Thyroid gland (tissue), 4 donors: ENCODE measurements around the gene FSTL3. TPM values are rescaled to one million over a fixed set of nuclear protein-coding genes. Genes with fewer than 3 reads are reported as not detected.

Experiments
- DNase-seq, 2 donors: peaks; one replicate each; pipeline ENCODE4 v3.0.0-alpha.2; 2019
- H3K27ac ChIP-seq, 3 donors: fragments of 200-600 bp; sonication (generic); 1 replicate in 2 of 3; 2 replicates in 1 of 3; pipeline ENCODE4 v1.5.1; 2016 to 2019; ENCODE audit warnings: mild to moderate bottlenecking in 1 of 3, moderate library complexity in 1 of 3
- H3K27me3 ChIP-seq: fragments of 200-600 bp; sonication (generic); one replicate; pipeline ENCODE4 v1.5.1; 2019
- H3K36me3 ChIP-seq, 2 donors: fragments of 200-600 bp; sonication (generic); one replicate each; pipeline ENCODE4 v1.5.1; 2016 to 2019
- H3K4me1 ChIP-seq, 2 donors: fragments of 200-600 bp; sonication (generic); one replicate each; pipeline ENCODE4 v1.5.1; 2017 to 2019
- H3K4me3 ChIP-seq, 3 donors: fragments of 200-600 bp; sonication (generic); replicated peaks in 1 of 3; 1 replicate in 2 of 3; 2 replicates in 1 of 3; pipeline ENCODE4 v1.5.1; 2016; ENCODE audit warnings: mild to moderate bottlenecking in 1 of 3
- H3K9me3 ChIP-seq: fragments of 200-600 bp; sonication (generic); one replicate; pipeline ENCODE4 v1.5.1; 2017
- POLR2A ChIP-seq, 2 donors: fragments of 450-650 bp; IDR thresholded peaks; one replicate each; pipeline ENCODE4 v1.6.1; 2017; ENCODE audit warnings: antibody characterized with exemption in 2 of 2, mild to moderate bottlenecking in 2 of 2, moderate library complexity in 1 of 2
- WGBS, 2 donors: methylation state at CpG; one replicate each; pipeline ENCODE4 v1.1.5; 2017; 5-methylcytosine and 5-hydroxymethylcytosine counted together
- intact Hi-C: fragments of 100-400 bp; cut with DNase I; formaldehyde crosslinking; loops from one replicate; pipeline ENCODE4 v1.15.1; 2023
- total RNA-seq, 4 donors: library from RNA; depleted of rRNA; stranded (reverse); fragments of >200 nt; gene quantifications; one replicate each; pipeline ENCODE4 v1.2.3, GENCODE V29; 2016
- TF ChIP-seq, protein P1 (sequence below), 6 experiments: fragments of 200-600 bp in 3 of 6; fragments of 450-650 bp in 3 of 6; sonication (generic) in 3 of 6; IDR thresholded peaks; one replicate each; pipeline ENCODE4 v1.5.1; 2016 to 2019; ENCODE audit warnings: antibody characterized with exemption in 6 of 6, mild to moderate bottlenecking in 2 of 6, inconsistent platforms in 1 of 6, moderate library complexity in 1 of 6

FSTL3 gene
- total RNA-seq, 4 donors from 2014 or later = 16.2 to 73.4 (median 62.9) TPM

DNA sequence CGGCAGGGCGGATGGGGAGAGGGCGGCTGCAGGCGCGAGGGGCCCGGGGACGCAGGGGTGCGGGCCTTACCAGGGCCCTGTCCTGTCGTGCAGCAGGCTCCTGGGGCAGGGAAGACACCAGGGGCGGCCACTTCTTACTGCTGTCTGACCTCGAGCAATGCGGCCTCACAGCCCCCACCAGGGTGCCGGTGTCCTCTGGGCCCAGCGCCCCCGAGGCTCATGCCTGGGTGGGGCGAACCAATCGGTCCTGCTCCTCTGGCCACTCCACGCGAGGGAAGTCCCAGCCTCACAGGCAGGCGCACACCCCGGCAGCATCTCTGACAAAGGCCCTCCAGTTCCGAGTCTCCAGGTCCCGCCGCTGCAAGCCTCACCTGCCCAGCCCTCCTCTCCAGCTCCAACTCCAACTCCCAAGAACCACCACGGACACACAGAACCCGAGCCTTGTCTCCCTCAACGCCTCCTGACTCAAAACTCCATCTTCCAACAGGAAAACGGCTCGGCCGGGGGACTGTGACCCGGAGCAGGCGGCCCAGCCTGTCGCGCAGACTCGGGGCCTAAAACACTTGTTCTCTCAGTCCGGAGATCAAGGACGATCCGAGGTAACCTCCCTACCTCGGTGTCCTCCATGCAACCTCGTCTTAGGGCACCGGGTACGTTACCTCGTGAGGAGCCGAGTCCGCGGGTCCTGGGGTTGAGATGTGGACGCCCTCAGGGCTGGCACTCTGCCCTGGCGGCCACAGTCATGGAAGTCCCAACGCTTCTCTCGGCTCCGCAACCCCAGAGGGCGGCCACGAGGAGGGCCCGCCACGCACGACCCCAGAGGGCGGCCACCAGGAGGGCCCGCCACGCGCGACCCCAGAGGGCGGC is 30.0 kb upstream of the FSTL3 start:
- TF ChIP-seq, protein P1, sequence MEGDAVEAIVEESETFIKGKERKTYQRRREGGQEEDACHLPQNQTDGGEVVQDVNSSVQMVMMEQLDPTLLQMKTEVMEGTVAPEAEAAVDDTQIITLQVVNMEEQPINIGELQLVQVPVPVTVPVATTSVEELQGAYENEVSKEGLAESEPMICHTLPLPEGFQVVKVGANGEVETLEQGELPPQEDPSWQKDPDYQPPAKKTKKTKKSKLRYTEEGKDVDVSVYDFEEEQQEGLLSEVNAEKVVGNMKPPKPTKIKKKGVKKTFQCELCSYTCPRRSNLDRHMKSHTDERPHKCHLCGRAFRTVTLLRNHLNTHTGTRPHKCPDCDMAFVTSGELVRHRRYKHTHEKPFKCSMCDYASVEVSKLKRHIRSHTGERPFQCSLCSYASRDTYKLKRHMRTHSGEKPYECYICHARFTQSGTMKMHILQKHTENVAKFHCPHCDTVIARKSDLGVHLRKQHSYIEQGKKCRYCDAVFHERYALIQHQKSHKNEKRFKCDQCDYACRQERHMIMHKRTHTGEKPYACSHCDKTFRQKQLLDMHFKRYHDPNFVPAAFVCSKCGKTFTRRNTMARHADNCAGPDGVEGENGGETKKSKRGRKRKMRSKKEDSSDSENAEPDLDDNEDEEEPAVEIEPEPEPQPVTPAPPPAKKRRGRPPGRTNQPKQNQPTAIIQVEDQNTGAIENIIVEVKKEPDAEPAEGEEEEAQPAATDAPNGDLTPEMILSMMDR (IDR thresholded peaks at IDR 0.05) = no peak
- no peak for TF ChIP-seq POLR2A (IDR thresholded peaks at IDR 0.05)
- H3K36me3 ChIP-seq = peaks cover 34 to 43% of the 10 kb centered on the region in 2 donors
- no peak overlapping the region for H3K4me3 ChIP-seq
- no peaks in the 10 kb centered on the region for H3K4me1 ChIP-seq
- intact Hi-C loops = no loop called here
- H3K27me3 ChIP-seq = no peaks in the 10 kb centered on the region
- 94% methylated on average over 47 to 60 of the region's 62 CpGs for WGBS, 2 donors
- no peak overlapping the region for H3K27ac ChIP-seq
- H3K9me3 ChIP-seq = no peaks in the 10 kb centered on the region
- no peak for DNase-seq

DNA sequence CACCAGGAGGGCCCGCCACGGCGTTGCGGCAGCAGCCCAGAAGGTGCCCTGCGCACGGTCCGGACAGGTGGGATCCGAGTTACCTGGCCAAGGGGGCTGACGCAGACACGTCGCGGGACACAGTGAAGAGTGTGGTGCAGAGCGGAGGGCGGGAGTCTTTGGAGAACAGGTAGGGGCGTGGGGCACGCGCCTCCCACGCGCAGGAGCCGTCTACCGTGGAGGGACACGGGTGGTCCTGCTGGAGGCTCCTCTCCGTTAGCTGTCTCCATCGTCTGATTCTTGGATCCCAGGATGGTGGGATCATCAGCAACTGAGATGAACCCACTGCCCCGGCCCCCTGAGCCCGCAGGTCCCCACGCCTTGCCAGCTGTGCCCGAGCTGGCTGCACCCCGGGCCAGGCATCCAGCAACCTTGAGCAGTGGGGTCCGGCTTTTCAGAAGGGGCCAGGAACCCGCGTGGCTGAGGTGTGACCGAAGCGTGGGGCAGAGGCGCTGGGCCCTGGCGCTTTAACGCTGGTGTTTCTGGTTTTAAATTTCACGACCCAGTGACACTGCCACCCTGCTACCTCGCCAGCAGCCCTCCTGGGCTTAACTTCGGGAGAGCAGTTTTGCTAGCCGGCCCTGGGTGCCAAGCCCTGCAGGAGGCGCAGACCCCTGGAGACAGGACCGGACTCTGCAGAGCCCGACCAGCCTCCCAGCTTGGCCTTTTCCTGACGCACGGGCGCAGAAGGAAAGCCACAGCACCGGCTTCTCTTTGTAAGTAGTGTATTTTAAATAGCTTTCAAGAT is 29.2 kb upstream of the FSTL3 start:
- H3K27ac ChIP-seq = no peak overlapping the region
- no peak for DNase-seq
- TF ChIP-seq POLR2A (IDR thresholded peaks at IDR 0.05) = no peak
- TF ChIP-seq, protein P1 (IDR thresholded peaks at IDR 0.05) = no peak
- peaks cover 37 to 48% of the 10 kb centered on the region in 2 donors for H3K36me3 ChIP-seq
- H3K4me1 ChIP-seq = no peaks in the 10 kb centered on the region
- intact Hi-C loops = no loop called here
- no peaks in the 10 kb centered on the region for H3K9me3 ChIP-seq
- H3K27me3 ChIP-seq = no peaks in the 10 kb centered on the region
- WGBS, 2 donors = 92 to 96% methylated on average over 33 to 48 of the region's 48 CpGs
- H3K4me3 ChIP-seq = no peak overlapping the region

DNA sequence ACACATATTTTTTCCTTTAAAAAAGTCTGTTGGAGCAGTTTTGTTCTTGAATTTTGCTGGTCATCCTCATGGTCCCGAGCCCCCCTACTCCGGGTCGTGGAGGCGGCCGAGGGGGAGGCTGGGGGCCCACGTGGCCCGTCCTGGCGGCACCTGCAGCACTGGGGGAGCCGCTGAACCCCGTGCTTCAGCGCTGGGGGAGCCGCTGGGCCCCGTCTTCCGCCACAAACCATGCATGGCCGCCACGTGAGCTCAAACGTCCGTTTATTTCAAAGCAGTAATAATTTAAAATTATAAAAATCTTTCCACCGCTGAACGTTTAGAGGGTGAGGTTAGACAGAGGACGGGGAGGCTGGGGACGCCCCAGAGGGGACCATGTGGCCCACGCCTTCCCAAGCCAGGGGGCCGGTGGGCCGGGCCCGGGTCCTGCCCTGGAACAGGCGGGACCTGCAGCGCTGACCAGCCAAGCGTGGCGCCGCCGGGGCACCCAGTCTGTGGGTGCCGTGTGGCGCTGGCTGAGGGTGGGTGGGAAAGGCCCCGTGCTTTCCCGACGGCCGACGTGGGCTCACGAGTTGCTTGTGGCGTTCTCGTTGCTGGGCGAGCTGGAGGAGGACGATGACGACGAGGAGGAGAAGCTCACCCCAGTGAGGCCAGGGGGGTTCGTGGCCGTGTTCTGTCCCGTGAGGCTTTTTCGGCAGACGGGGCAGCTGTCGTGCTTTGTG is 28.5 kb upstream of the FSTL3 start:
- TF ChIP-seq POLR2A (IDR thresholded peaks at IDR 0.05) = no peak
- TF ChIP-seq, protein P1 (IDR thresholded peaks at IDR 0.05) = no peak
- Histone ChIP-seq H3K4me3 (no peak overlapping the region), H3K9me3 (no peaks in the 10 kb centered on the region), H3K27ac (no peak overlapping the region), H3K36me3 (peaks cover 37 to 48% of the 10 kb centered on the region in 2 donors), H3K27me3 (no peaks in the 10 kb centered on the region), H3K4me1 (no peaks in the 10 kb centered on the region)
- no peak for DNase-seq
- intact Hi-C loops = no loop called here
- WGBS, 2 donors = 93 to 95% methylated on average over 42 to 51 of the region's 52 CpGs

DNA sequence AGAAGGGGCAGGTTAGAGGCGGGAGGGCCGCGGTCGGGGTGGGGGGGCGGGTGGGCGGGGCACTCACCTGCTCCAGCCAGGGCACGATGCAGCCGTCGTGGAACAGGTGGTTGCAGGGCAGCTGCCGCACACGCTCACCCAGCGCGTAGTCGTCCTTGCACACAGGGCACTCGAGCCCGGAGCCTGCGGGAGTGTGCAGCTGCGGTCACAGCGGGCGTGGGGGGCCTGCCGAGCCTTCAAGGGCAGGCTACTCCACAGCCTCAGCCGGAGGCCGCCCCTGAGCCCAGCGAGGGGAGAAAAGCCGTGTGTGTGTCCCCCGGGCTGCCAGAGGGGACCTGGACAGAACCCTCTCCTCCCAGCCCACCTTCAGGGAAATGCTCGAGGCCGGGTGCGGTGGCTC is 27.9 kb upstream of the FSTL3 start:
- no peak for DNase-seq
- intact Hi-C loops = no loop called here
- Histone ChIP-seq H3K27me3 (no peaks in the 10 kb centered on the region), H3K4me3 (no peak overlapping the region), H3K4me1 (no peaks in the 10 kb centered on the region), H3K9me3 (no peaks in the 10 kb centered on the region), H3K27ac (no peak overlapping the region), H3K36me3 (peaks cover 37 to 48% of the 10 kb centered on the region in 2 donors)
- TF ChIP-seq, protein P1 (IDR thresholded peaks at IDR 0.05) = no peak
- no peak for TF ChIP-seq POLR2A (IDR thresholded peaks at IDR 0.05)
- WGBS, 2 donors = 95 to 100% methylated on average over 1 to 28 of the region's 29 CpGs
